Skeletal muscle satellite cell (primary cell): ENCODE measurements around the gene OBSCN.

Experiments
- H3K27me3 ChIP-seq: 2 replicates; pipeline ENCODE4 v1.7.0; 2013; ENCODE audit warnings: low read length; ENCODE audit not compliant: control insufficient read depth, insufficient read depth
- H3K36me3 ChIP-seq: 2 replicates; pipeline ENCODE4 v1.7.0; 2013; ENCODE audit warnings: mild to moderate bottlenecking, control low read depth, low read length; ENCODE audit not compliant: insufficient read depth
- H3K4me1 ChIP-seq: 2 replicates; pipeline ENCODE4 v1.7.0; 2013; ENCODE audit warnings: low read length; ENCODE audit not compliant: control insufficient read depth, insufficient read depth
- H3K4me2 ChIP-seq: 2 replicates; pipeline ENCODE4 v1.7.0; 2013; ENCODE audit warnings: mild to moderate bottlenecking, low read length
- H3K4me3 ChIP-seq: 2 replicates; pipeline ENCODE4 v1.7.0; 2013; ENCODE audit warnings: low read length
- H3K9ac ChIP-seq: 2 replicates; pipeline ENCODE4 v1.7.0; 2013; ENCODE audit warnings: mild to moderate bottlenecking, low read depth, low read length, moderate library complexity
- H3K9me3 ChIP-seq: replicated peaks from 2 replicates; pipeline ENCODE4 v1.7.0; 2013; ENCODE audit warnings: mild to moderate bottlenecking, control low read depth, low read length

Gene OBSCN

GRCh38 chr1:228410671-228411070 is 202.8 kb downstream of the OBSCN start:
- Histone ChIP-seq H3K9me3 (no peaks in the 10 kb centered on the region), H3K9ac (no peak overlapping the region), H3K27me3 (peaks cover 13% of the 10 kb centered on the region), H3K4me1 (peaks cover 11% of the 10 kb centered on the region), H3K4me3 (no peak overlapping the region), H3K4me2 (no peak overlapping the region), H3K36me3 (peaks cover 7% of the 10 kb centered on the region)

DNA sequence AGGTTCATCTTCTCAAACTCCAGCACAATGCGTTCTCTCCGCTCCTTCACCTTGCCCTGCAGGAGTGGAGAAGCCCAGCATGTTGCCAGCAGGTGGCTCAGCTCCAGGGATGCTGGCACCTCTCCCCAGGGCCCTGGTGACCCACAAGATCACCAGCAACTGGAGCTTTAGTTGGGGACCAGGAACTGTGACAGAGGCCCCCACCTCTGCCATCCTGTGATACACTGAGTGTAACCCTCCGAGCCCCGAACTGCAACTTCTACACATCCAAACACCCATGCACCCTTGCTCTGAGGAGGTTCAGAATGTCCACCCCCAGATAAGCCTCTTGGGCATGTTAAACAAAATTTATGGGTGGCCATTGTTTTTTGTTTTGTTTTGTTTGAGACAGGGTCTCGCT is 203.3 kb downstream of the OBSCN start:
- Histone ChIP-seq H3K9me3 (no peaks in the 10 kb centered on the region), H3K4me2 (no peak overlapping the region), H3K4me1 (peaks cover 15% of the 10 kb centered on the region), H3K36me3 (peaks cover 7% of the 10 kb centered on the region), H3K9ac (no peak overlapping the region), H3K27me3 (peaks cover 17% of the 10 kb centered on the region), H3K4me3 (no peak overlapping the region)

- Histone ChIP-seq H3K27me3 (peaks cover 20% of the 10 kb centered on the region), H3K9ac (no peak overlapping the region), H3K4me1 (peaks cover 16% of the 10 kb centered on the region), H3K4me2 (no peak overlapping the region), H3K36me3 (peaks cover 7% of the 10 kb centered on the region), H3K4me3 (no peak overlapping the region), H3K9me3 (no peaks in the 10 kb centered on the region)
Measured at GRCh38 chr1:228411548-228412430, 203.9 kb downstream of the OBSCN start.

DNA sequence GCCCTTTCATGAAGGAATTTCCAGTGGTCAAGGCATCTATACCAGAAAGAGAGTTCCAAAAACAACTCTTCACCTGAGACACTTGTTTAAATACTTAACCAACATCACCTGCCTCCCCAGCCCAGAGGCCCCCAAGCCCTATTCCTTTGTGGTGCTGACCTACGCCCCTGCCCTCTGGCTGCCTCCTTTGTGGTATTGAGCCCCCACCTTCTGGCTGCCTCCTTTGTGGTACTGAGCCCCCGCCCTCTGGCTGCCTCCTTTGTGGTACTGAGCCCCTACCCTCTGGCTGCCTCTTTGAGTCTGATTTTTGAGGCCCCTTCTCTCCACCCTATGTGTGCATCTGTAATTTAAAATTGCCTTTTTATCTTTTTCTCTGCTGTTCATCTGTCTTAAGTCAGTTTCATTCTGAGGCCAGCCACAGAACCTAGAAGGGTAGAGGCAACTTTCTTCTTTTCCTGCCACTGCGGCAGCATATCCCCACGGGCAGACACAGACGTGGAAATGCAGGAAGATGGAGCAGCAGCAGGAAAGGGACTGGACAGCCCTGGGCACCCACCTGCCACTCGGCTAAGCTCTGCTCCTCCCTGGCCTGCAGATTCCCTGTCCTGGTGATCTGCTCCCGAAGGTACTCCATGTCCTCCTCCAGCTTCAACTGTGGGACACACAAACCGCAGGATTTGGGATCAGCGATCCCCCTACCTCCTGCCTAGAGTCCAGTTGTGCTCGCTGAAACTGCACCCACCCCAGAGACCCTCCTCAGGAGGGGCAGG is 205.6 kb downstream of the OBSCN start:
- Histone ChIP-seq H3K27me3 (peaks cover 36% of the 10 kb centered on the region), H3K9me3 (no peaks in the 10 kb centered on the region), H3K4me2 (no peak overlapping the region), H3K4me3 (no peak overlapping the region), H3K9ac (no peak overlapping the region), H3K36me3 (peaks cover 7% of the 10 kb centered on the region), H3K4me1 (peaks cover 7% of the 10 kb centered on the region)

DNA sequence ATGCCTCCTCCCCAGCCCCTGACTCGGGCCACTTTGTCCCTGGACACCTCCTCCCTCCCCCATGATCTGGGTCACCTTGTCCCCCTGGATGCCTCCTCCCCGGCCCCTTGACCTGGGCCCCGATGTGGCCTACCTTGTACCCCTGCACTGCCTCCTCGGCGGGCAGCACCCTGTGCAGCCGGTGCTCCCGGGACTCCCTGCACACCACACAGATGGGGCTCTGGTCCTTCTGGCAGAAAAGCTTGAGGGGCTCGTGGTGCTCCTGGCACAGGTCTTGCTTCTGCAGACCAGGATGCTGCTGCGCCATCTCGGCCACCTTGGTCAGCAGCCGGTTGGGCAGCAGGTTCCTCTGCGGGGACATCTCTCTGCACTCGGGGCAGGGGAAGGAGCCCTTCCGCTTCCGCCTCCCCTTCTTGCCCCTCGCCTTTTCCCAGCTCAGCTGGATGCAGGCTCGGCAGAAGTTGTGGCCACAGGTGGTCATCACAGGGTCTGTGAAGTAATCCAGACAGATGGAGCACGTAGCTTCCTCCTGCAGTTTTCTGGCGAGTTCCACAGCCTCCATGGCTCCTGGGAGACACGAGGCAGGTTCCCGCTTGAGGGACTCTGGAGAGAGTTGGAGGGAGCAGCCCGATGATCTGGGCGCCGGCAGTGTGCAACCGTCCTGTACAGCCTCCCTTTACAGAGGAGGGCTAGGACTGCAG is 206.8 kb downstream of the OBSCN start:
- H3K27me3 ChIP-seq = peaks cover 37% of the 10 kb centered on the region

DNA sequence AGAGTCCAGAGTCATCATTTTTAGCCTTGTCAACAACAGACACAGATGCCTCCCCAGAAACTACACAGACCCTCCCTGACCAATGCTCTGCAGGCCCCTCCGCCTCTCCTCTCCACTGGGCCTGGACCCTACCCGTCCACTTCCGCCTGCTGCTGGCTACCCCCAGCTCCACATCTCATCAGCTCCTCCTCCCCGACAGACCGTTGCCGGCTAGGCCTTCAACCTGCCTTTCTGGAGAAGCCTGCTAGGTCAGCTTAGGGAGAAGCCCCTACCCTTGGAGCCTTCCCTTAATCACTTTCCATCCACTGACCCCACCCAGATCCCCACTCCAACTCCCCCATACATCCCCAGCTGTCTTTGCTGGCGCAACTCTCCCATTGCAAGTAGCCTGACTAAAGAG is 207.4 kb downstream of the OBSCN start:
- H3K9me3 ChIP-seq = no peaks in the 10 kb centered on the region
- no peak overlapping the region for H3K4me2 ChIP-seq
- H3K9ac ChIP-seq = no peak overlapping the region
- H3K4me1 ChIP-seq = peaks cover 6% of the 10 kb centered on the region
- peaks cover 6% of the 10 kb centered on the region for H3K36me3 ChIP-seq
- peaks cover 37% of the 10 kb centered on the region for H3K27me3 ChIP-seq
- no peak overlapping the region for H3K4me3 ChIP-seq

More for the DNA sequence above, 206.8 kb downstream of the OBSCN start:
- Histone ChIP-seq H3K36me3 (peaks cover 7% of the 10 kb centered on the region), H3K4me1 (peaks cover 6% of the 10 kb centered on the region), H3K9me3 (no peaks in the 10 kb centered on the region), H3K9ac (no peak overlapping the region), H3K4me3 (no peak overlapping the region), H3K4me2 (no peak overlapping the region)

DNA sequence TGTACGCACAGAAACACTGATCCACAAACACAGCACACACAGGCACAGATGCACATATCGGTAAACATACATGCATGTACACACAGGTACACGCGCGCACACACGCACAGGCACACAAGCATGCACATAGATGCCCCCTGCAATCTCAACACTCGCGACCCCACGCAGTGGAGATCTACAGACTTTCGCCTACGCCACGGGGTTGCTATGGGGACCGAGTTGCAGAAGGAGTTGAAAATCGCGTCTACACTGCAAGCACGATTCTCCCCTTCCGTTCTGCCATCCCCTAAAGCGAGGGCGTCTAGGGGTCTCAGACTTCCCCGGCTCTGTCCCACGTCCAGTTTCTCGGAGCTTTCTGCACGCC is 208.0 kb downstream of the OBSCN start:
- Histone ChIP-seq H3K27me3 (peaks cover 37% of the 10 kb centered on the region), H3K4me3 (peak overlapping the region; percentile 3), H3K4me1 (peaks cover 6% of the 10 kb centered on the region), H3K4me2 (peak overlapping the region; percentile 54), H3K9ac (no peak overlapping the region), H3K9me3 (no peaks in the 10 kb centered on the region), H3K36me3 (no peaks in the 10 kb centered on the region)

DNA sequence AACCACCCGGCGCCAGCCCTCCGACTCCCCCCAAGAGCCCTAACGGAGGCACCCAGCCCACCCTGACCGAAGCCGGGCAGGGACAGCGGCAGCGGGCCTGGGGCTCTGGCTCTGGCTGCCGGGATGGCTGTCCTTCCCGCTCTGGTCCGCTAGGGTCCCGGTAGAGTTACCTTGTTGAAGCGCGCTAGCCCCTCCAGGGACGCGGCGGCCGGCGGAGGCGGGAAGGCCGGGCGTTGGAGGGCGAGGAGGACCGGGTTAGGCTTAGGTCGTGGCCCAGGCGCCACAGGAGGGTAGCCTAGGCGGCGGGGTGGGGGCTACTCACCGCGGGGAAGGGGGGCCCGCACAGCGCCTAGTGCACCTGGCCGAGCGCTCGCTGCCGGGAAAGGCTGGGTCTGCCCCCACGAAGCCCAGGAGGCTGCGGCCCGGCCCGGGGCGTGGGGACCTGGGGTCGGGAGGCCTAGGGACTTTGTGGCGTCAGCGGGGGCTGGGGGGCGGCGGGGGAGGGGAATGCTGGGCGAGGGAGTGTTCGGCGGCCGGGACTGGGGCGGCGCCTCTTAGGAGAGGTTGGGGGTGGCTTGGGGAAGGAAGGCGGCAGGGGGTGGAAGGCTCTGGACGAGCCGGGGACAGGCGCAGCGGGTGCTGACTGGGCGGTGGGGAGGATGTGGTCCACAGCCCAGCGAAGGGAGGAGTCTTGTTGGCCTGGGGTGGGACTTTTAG is 208.5 kb downstream of the OBSCN start, which contains the start of gene TRIM17:
TRIM17 (minus strand) TSS at position 645 of the 717 bp plus-strand sequence. CDS start 1,789 bp downstream, outside the sequence.
- H3K4me1 ChIP-seq = peaks cover 6% of the 10 kb centered on the region
- H3K4me3 ChIP-seq = peak within 1 kb of the TSS; percentile 3
- H3K4me2 ChIP-seq = peak within 1 kb of the TSS; percentile 54
- H3K27me3 ChIP-seq = peaks cover 37% of the 10 kb centered on the region
- H3K9ac ChIP-seq = no peak within 1 kb of the TSS
- H3K9me3 ChIP-seq = no peaks in the 10 kb centered on the region
- H3K36me3 ChIP-seq = no peaks in the 10 kb centered on the region

GRCh38 chr1:228417061-228417460 is 209.2 kb downstream of the OBSCN start:
- Histone ChIP-seq H3K4me1 (peaks cover 6% of the 10 kb centered on the region), H3K36me3 (no peaks in the 10 kb centered on the region), H3K4me3 (no peak overlapping the region), H3K9me3 (no peaks in the 10 kb centered on the region), H3K9ac (no peak overlapping the region), H3K4me2 (no peak overlapping the region), H3K27me3 (peaks cover 37% of the 10 kb centered on the region)

- Histone ChIP-seq H3K4me1 (peaks cover 6% of the 10 kb centered on the region), H3K9ac (no peak overlapping the region), H3K4me2 (no peak overlapping the region), H3K9me3 (no peaks in the 10 kb centered on the region), H3K4me3 (no peak overlapping the region), H3K27me3 (peaks cover 37% of the 10 kb centered on the region), H3K36me3 (no peaks in the 10 kb centered on the region)
Measured at GRCh38 chr1:228417483-228418203, 209.8 kb downstream of the OBSCN start.
